Mucosa of descending colon (tissue), 3 donors: ENCODE data around the gene ITPK1. TPM values are rescaled to one million over a fixed set of nuclear protein-coding genes. Genes with fewer than 3 reads are reported as not detected.

Experiments used
- ATAC-seq: fragments of 200-7000 bp; cut with Tn5 transposase; one replicate; pipeline ENCODE4 v1.9.1; 2020; ENCODE audit warnings: mild to moderate bottlenecking, moderate library complexity
- DNase-seq, 3 donors: peaks; one replicate each; pipeline ENCODE4 v3.0.0-alpha.2; 2020
- H3K36me3 ChIP-seq: fragments of 200-600 bp; one replicate; pipeline ENCODE4 v1.8.0; 2021; ENCODE audit warnings: low read depth, mild to moderate bottlenecking
- H3K4me1 ChIP-seq: fragments of 200-600 bp; one replicate; pipeline ENCODE4 v1.8.0; 2021; ENCODE audit warnings: low read depth, mild to moderate bottlenecking
- H3K4me3 ChIP-seq: fragments of 200-600 bp; one replicate; pipeline ENCODE4 v1.8.0; 2021; ENCODE audit warnings: mild to moderate bottlenecking
- H3K9me3 ChIP-seq: fragments of 200-600 bp; one replicate; pipeline ENCODE4 v1.8.0; 2021; ENCODE audit warnings: mild to moderate bottlenecking
- intact Hi-C, 2 donors: fragments of 100-400 bp; cut with DNase I in 1 of 2; cut with micrococcal nuclease in 1 of 2; formaldehyde crosslinking; loops; one replicate each; pipeline versions ENCODE4 v1.11.0 to v1.11.1; 2022; cut with DNase I, micrococcal nuclease
- total RNA-seq, 3 donors: library from RNA; stranded (reverse); fragmentation: NEBNext Ultra II Directional in 2 of 3; extraction: Animal tissue kit (Norgen Biotek cat#: 25700) in 2 of 3; gene quantifications; one replicate each; pipeline versions ENCODE4 v1.2.1 to v1.2.4, GENCODE V29; 2021 to 2023
- TF ChIP-seq, protein P1 (sequence below): fragments of 200-600 bp; IDR thresholded peaks from one replicate; pipeline ENCODE4 v1.8.0; 2022; ENCODE audit warnings: antibody characterized with exemption, mild to moderate bottlenecking
- donor health status: DM: no; HTN: no; CAD: no; lungs with moderate emphysema.
- donor health status: DM: no; HTN: no; CAD: no.
- donor health status: DM: no; HTN: yes; CAD: no.

Gene ITPK1
- total RNA-seq, 3 donors from 2014 or later, result 134 to 165 (median 152) TPM

GRCh38 chr14:92936085-92936484, 179.6 kb downstream of the ITPK1 start:
- no peak for ATAC-seq

GRCh38 chr14:92935446-92935845, 180.3 kb downstream of the ITPK1 start:
- Histone ChIP-seq H3K4me3 (no peak overlapping the region), H3K36me3 (no peaks in the 10 kb centered on the region), H3K9me3 (no peaks in the 10 kb centered on the region), H3K4me1 (no peaks in the 10 kb centered on the region)
- TF ChIP-seq, protein P1, sequence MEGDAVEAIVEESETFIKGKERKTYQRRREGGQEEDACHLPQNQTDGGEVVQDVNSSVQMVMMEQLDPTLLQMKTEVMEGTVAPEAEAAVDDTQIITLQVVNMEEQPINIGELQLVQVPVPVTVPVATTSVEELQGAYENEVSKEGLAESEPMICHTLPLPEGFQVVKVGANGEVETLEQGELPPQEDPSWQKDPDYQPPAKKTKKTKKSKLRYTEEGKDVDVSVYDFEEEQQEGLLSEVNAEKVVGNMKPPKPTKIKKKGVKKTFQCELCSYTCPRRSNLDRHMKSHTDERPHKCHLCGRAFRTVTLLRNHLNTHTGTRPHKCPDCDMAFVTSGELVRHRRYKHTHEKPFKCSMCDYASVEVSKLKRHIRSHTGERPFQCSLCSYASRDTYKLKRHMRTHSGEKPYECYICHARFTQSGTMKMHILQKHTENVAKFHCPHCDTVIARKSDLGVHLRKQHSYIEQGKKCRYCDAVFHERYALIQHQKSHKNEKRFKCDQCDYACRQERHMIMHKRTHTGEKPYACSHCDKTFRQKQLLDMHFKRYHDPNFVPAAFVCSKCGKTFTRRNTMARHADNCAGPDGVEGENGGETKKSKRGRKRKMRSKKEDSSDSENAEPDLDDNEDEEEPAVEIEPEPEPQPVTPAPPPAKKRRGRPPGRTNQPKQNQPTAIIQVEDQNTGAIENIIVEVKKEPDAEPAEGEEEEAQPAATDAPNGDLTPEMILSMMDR, result no peak
- DNase-seq (peak in 1 of 3 donors; percentile 23), ATAC-seq (no peak)
- intact Hi-C loops, result no loop called here

More at GRCh38 chr14:92936085-92936484, 179.6 kb downstream of the ITPK1 start:
- Histone ChIP-seq H3K9me3 (no peaks in the 10 kb centered on the region), H3K4me3 (no peak overlapping the region), H3K4me1 (no peaks in the 10 kb centered on the region), H3K36me3 (no peaks in the 10 kb centered on the region)
- intact Hi-C loops, result no loop called here
- DNase-seq, result peak in 1 of 3 donors; percentile 34
- TF ChIP-seq, protein P1, result no peak

DNA sequence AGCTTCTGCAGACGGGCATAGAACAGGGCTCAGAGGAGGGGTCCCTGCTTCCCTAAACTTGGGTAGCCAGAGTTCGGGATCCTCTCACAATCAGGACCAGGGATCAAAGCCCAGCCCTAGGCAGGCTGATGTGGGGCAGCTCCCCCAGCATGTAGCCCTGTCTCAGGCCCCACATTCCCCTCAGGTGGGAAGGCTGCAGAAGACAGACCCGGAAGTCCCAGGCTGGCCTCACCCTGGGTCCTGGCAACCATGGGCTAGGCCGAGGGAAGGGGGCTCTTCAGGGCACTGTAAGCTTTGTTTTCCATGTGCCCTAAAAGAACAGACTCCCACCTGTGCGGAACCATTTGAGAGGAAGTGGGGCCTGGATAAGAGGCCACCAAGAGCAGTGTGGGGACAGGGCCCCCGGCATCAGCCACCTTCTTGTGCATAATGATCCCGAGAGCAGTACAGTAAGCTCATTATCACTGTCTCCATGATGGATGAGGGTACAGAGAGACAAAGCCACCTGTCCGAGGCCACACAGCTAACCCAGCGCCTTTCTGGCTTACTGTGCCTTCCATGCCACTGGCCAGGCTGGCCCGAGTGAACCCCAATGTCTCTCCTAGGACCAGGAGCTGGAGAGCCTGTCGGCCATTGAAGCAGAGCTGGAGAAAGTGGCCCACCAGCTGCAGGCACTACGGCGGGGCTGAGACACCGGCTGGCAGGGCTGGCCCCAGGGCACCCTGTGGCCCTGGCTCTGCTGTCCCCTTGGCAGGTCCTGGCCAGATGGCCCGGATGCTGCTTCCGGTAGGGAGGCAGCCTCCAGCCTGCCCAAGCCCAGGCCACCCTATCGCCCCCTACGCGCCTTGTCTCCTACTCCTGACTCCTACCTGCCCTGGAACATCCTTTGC, 181.3 kb downstream of the ITPK1 start:
- DNase-seq (no peak), ATAC-seq (no peak)
- H3K4me1 ChIP-seq, result no peaks in the 10 kb centered on the region
- TF ChIP-seq, protein P1, result no peak
- intact Hi-C loops, result no loop called here
- no peaks in the 10 kb centered on the region for H3K9me3 ChIP-seq
- no peaks in the 10 kb centered on the region for H3K36me3 ChIP-seq
- no peak overlapping the region for H3K4me3 ChIP-seq

DNA sequence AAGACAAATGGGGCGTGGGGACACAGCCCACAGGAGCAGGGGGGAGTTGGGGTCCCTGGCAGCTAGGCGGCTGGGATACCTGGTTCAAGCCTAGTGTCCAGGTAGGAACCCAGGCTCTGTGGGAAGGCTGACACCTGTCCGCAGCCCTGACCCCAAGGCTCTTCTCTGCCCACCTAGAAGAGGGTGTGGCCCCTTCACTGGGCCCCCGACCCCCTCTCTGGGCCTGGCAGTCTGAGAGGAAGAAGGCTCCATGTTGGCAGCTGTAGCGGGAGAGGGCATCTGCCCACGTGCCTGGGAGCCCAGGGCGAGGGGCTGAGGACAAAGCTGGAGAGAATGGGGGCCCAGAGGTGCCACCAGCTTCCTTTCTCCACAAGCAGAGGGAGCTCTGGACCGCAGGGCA, 182.2 kb downstream of the ITPK1 start:
- H3K4me1 ChIP-seq, result no peaks in the 10 kb centered on the region
- DNase-seq (no peak), ATAC-seq (no peak)
- TF ChIP-seq, protein P1, result no peak
- no peaks in the 10 kb centered on the region for H3K36me3 ChIP-seq
- intact Hi-C loops, result no loop called here
- no peaks in the 10 kb centered on the region for H3K9me3 ChIP-seq
- H3K4me3 ChIP-seq, result no peak overlapping the region

- Histone ChIP-seq H3K9me3 (no peaks in the 10 kb centered on the region), H3K4me3 (no peak overlapping the region), H3K36me3 (no peaks in the 10 kb centered on the region), H3K4me1 (no peaks in the 10 kb centered on the region)
- DNase-seq (no peak), ATAC-seq (no peak)
- intact Hi-C loops, result no loop called here
- TF ChIP-seq, protein P1, result no peak
Measured at GRCh38 chr14:92932448-92933395, 183.0 kb downstream of the ITPK1 start.
